Hematopoietic multipotent progenitor cell treated with erythropoietin and hydrocortisone succinate and interleukin-3 and kit ligand, for 6 days (in vitro differentiated cells): ENCODE results near the gene ESD.

Experiments
- DNase-seq: peaks from one replicate; pipeline ENCODE4 v3.0.0-alpha.2; 2015

ESD gene

DNA sequence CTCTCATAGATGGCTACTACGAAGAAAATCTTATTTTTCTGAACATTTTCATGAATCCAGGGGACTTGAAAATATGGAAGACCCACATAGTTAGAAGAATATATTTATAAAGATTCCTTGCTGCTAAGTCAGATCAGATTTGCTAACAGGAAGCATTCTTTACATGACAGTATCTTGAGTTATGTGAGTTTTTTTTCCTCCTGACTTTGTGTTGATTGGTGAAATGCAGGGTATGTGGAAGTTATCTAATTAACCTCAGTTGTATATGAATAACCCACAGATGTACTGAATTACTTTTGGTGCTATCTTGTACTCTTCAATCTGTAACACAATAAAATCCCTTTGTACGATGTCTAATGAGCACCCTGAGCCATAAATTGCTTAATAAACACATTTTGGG is 53.8 kb downstream of the ESD start:
- DNase-seq = no peak

DNA sequence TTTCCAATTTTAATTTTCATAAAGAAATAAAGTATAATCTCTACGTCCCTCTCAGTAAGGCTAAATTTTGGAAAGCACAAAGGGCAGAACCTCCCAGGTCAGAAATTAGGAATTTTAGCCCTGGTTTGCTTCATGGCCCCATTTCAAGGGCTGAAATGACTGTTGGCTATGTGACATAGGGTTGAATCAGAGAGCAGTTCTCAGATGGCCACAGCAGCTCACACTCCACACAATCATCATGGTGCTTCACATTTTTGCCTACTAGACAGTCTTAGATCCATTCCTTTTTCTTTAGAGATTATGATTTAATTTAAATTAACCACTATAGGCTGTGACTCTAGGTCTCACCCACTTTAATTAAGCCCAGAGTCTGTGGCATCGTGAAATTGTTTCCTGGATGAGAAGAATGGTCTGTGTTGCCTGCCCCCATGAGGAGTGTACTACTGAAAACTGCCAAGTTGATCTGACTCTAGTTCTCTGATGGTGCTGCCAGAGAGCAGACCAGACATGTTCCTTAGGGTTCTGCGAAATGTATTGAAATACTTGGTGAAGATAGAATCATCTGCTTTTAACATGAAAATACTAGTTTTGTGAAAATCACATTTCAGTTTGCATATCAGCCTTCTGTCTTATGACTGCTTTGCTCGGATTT is 57.4 kb downstream of the ESD start:
- no peak for DNase-seq

DNA sequence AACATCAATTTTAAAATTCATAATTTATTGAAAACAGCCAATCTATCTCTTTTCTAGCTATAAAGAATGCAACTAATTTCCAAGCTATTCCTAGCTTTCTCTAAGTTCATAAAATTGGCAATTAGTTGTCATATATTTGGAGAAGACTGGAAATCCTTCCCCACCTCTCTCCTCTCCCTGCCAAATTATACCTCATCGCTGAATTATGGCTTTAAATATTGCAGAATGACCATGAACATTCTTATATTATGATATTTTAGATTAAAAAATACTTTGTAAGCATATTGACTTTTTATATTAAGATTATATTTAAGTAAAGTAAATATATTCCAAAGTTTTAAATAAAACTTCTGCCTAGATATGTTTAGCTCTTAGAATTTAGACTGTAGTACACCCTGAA is 58.2 kb downstream of the ESD start:
- DNase-seq = no peak

DNA sequence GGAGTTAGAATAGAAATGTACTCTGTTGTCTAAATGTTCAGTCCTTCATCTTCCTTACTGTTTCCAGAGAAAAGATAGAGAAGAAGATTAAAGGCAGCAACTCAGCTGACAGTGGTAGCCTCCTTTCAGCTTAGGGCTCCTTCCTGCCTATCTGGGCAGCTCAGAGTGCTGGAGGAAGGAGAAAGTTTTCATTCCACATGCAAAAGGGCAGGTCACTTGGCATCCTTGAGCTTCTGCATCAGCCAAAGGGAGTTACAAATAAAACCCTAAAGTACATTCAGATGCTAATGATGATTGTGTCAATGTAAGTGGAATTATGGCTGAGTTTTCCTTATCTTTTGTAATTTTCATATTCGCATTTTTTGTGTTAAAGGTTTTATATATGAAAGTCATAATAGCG is 58.9 kb downstream of the ESD start:
- DNase-seq = no peak

DNA sequence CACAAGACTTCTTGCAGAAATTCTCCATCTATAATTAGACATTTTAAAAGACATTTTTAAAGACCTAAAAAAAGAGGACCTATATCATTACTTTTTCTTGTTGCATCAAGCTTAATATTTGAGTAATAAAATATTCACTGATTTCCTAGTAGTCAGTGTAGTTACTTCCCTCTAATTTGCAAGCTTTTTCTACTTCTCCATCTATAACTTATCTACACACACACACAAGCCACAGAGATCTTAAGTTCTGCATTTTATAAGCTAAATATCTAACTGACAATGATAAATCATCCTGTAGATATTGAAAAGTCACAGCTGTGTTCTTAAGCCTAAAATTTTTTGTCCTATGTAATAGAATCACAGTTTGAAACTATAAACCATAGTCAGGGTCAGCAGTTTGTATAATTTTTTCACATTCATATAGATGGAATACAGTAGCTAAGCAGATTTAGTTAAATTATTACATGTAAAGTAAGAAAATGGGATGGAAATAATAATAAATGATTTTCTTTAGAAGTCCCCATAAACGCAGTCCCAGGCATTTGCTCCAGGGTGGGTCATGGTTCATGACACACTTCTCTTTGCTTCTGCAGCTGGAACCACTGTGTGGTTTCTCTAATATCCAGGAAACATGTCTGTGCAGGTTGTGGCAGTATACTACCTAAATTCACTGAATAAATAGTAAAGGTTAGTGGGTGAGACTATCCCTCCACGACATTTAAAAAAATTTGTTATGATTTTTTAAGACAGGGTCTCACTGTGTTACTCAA is 60.2 kb downstream of the ESD start:
- peak; percentile 67 for DNase-seq

DNA sequence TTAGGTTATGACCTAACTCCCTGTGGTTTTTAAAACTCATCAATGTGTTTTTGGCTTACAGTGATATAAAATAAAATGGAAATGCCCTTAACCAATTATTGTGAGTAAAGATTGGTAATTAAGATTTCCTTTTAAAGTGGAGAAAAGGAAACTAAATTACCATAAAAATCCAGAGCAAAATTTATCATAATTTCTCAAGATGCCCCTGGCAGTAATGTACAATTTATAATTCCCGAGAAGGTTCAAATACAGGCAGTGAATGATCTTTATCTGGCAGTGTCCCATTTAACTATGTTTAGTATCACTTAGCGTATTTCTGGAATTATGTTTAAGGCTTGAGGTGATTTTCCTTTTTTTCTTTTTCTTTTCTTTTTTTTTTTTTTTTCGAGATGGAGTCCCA is 61.5 kb downstream of the ESD start:
- DNase-seq = no peak

DNA sequence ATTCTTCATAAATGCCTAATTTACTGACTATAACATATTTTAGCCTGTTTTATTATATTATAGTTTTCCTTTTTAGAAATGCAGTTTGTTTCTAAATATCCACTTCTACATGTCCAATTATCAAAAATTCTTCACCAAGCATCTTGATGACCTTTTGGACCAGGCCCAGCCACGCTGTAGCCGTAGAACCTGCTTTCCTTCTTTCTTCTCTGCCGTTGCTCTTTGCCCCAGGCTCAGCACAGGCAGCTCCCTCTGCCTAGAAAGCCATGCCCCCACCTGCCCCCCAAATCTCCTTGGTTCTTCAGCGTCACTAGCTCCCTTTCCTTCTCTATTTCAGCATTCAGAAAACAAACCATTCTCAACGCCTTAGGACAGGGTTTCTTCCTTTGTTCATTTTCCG is 65.4 kb downstream of the ESD start:
- DNase-seq = no peak

DNA sequence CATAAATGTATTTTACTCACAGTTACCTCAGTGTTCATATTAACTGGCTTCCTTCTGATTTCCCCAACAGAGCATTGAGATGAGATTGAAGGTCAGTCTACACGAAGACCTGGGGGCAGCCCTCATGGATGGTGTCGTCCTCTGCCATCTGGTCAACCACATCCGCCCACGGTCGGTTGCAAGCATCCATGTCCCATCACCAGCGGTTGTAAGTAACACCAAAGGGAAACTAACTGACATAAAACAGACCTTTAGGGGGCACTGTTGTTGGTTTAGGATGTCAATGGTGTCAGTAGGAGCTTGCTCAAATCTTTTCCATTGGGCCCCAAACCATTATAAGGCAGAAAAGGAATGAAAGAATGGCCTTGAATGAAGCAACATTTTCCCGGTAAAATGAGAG is 68.2 kb downstream of the ESD start:
- peak; percentile 56 for DNase-seq

DNA sequence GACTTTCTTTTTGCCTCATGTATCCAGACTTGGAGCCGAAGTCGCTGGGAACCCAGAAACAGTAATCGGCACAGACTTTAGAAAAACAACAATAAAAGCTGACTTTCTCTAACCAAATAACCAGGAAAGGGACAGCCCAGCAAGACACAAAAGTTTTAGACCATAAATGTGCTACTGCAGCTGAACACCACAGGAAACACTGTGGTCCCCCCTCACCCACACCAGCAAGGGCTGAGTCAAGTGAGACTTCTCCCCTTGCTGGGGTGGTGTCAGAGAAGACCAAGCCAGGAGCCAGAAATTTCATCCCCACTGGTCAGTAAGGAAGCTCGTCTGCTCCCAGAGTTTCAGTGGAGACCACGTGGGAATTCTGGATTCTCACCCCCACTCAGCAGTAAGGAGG is 70.6 kb downstream of the ESD start:
- DNase-seq = no peak
